NCI-H2081 treated with DMSO at 0.1 percent for 48 hours (cell line): ENCODE data around the gene CFAP20.
"Not testable (repeated sequence)": the region's sequence is repeated elsewhere in the genome, so short reads cannot be mapped to it uniquely, and the experiment has no call there.

Source experiments
- DNase-seq: peaks from one replicate; lab custom pipeline; 2025; lab: John Stamatoyannopoulos, UW

CFAP20 gene

DNA sequence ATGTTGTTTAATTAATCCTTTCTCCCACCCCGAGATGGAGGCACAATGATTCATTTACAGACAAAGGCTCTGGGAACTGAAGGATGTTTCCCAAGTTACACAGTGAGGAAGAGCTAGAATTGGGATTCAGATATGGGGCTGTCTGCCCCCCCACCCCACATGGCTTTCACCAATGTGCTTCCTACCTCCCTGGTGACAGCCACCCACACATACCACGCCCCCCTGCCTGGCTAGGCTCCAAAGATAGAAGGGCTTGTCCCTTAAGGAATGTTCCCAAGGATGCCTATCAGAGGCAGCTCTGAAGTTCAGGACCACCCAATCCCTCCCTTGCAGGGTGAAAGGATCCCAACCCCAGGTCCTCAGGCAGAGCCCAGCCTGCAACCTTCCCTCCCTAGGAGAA lies 32.9 kb downstream of the CFAP20 start:
- no peak for DNase-seq

GRCh38 chr16:58095575-58095960 lies 33.6 kb downstream of the CFAP20 start:
- not testable (repeated sequence) for DNase-seq

GRCh38 chr16:58094791-58095574 lies 34.2 kb downstream of the CFAP20 start:
- no peak for DNase-seq

- no peak for DNase-seq
Observed at GRCh38 chr16:58094026-58094425, 35.2 kb downstream of the CFAP20 start.

DNA sequence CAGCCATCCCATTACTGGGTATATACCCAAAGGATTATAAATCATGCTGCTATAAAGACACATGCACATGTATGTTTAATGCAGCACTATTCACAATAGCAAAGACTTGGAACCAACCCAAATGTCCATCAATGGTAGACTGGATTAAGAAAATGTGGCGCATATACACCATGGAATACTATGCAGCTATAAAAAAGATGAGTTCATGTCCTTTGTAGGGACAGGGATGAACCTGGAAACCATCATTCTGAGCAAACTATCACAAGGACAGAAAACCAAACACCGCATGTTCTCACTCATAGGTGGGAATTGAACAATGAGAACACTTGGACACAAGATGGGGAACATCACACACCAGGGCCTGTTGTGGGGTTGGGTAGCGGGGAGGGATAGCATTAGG lies 38.8 kb downstream of the CFAP20 start:
- DNase-seq: not testable (repeated sequence)

GRCh38 chr16:58088091-58088490 lies 41.1 kb downstream of the CFAP20 start:
- DNase-seq: no peak

DNA sequence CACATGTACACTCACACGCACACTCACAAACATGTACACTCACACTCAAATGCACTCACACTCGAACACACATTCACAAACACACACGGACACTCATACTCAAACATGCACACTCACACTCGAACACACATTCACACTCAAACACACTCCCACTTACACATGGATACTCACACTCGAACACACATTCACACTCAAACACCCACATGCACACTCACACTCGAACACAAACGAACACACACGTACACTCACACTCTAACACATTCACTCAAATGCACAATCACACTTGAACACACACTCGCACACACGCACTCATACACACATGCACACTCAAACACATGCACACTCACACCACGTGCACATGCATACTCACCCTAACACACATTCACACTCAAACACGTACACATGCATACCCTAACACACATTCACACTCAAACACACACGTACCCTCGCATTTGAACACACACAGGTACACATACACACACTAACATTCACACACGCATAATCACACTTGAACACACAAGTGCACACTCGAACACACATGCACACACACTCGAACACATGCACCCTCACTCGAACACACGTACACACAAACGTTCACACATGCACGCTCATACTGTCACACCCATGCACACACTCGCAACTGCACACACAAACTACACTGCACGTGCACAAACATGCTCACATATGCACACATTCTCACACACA lies 41.8 kb downstream of the CFAP20 start:
- no peak for DNase-seq

GRCh38 chr16:58086381-58087208 lies 42.6 kb downstream of the CFAP20 start:
- peak; percentile 26 for DNase-seq

DNA sequence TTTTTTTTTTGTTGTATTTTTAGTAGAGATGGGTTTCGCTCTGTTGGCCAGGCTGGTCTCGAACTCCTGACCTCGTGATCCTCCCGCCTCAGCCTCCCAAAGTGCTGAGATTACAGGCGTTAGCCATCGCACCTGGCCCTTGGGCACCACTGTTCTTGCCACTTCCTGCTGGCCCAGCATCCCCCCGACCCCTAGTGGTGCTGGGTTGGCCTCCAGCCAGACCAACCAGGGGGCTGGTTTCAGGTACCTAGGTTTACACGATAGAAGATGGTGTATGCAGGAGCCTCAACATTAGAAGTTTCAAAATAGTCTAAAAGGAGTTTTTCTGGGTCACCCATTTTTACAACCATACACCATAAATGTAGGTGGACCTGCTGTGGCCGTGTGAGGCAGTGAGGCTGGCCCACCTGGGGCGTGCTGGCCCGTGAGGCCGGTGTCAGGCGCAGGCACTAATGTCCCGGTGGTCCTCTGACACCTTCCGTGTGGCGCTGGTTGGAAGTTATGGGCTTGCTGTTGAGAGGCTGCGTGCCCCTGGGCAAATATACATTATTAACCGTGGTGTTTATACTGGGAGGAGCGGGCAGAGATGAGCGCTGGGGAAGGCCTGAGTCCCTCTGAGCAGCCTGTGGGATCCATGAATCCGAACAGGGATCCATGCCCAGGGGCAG lies 43.5 kb downstream of the CFAP20 start:
- no peak for DNase-seq

DNA sequence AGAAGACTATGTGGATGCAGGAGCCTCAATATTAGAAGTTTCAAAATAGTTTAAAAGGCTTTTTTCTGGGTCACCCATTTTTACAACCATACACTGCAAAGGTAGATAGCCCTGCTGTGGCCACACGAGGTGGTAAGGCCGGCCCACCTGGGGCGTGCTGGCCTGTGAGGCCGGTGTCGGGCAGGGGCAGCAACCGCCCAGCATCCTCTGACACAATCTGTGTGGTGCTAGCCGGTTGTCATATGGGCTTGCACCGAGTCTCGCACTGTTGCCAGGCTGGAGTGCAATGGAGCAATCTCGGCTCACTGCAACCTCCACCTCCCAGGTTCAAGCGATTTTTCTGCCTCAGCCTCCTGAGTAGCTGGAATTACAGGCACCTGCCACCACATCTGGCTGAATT lies 44.0 kb downstream of the CFAP20 start:
- DNase-seq: no peak

- no peak for DNase-seq
Observed at GRCh38 chr16:58084635-58085034, 44.5 kb downstream of the CFAP20 start.

- no peak for DNase-seq
Observed at GRCh38 chr16:58082381-58082780, 46.8 kb downstream of the CFAP20 start.

- not testable (repeated sequence) for DNase-seq
Observed at GRCh38 chr16:58080657-58081056, 48.5 kb downstream of the CFAP20 start.

DNA sequence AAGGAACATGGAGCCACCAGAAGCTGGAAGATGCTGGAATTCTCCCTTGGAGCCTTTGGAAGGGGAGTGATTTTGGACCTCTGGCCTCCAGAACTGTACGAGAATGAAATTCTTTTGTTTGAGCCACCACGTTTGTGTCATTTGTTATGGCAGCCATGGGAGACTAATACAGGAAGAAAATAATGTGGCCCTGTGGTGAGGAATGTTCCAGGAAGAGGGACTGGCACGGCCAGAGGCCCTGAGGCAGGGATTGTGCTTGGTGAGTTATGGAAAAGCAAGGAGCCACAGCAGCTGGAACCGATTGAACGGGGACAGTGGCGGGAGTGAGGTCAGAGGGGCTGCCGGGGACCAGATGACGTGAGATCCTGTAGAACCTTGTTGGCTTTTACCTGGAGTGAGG lies 51.4 kb downstream of the CFAP20 start:
- no peak for DNase-seq

DNA sequence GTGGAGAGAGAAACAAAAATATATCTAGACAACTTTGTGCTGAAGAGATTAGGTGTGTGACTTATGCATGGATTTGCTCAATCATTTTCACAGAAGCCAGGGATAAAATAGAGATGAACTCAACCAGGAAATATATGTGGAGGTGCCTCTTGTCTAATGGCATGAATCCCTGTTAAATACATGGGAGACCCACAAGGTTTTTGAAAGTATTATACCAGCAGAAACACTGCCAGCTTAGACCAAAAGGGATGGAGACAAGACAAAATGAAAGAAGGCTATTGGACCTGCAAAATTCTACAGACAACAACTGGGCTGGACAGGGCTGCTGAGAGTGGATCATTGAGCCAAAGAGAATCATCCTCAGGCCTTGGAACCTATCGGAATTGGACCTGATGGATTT lies 52.7 kb downstream of the CFAP20 start:
- no peak for DNase-seq

DNA sequence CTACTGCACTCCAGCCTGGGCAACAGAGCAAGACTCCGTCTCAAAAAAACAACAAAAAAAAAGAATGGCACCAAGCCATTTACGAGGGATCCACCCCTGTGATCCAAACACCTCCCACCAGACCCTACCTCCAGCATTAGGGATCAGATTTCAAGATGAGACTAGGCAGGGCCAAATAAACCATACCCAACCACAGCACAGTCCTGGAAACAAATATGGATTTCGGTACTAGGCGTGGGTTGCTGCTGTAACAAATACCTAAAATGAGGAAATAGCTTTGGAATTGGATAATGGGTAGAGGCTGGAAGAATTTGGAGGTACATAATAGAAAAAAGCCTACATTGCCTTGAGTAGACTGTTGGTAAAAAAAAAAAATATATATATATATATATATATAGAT lies 54.5 kb downstream of the CFAP20 start:
- no peak for DNase-seq

DNA sequence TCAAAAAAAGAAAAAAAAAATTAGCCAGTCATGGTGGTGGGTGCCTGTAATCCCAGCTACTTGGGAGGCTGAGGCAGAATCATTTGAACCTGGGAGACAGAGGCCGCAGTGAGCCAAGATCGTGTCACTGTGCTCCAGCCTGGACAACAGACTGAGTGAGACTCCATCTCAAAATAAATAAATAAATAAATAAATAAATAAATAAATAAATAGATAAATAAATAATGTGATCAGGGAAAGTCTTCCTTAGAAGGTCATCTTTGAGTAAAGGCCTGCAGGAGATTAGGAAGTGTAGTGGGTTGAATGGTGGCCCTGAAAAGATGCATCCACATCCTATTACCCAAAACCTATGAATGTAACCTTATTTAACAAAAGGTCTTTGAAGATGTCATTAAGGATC lies 56.1 kb downstream of the CFAP20 start:
- DNase-seq: not testable (repeated sequence)

DNA sequence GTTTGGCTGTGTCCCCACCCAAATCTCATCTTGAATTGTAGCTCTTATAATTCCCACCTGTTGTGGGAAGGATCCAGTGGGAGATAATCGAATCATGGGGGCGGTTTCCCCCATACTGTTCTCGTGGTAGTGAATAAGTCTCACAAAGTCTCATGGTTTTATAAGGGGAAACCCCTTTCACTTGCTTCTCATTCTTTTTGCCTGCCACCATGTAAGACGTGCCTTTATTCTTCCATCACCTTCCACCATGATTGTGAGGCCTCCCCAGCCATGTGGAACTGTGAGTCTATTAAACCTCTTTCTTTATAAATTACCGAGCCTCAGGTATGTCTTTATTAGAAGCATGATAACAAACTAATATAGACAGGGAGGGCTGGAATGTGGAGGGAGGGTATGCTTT lies 57.0 kb downstream of the CFAP20 start:
- not testable (repeated sequence) for DNase-seq

DNA sequence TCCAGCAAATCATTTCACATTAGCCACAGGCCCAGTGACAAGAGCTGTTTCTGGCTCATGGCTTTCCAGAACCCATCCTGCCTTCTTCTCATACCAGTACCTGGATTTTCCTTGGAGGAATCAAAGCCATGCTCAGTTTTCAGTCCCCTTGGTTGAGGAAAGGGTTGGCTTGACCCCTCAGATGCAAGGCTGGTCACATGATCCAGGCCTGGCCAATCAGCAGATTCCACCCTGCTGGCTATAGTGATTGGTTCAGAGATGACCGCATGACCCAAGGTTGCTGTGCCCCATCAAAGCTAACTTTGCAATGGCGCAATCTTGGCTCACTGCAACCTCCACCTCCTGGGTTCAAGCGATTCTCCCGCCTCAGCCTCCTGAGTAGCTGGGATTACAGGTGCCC lies 58.6 kb downstream of the CFAP20 start:
- DNase-seq: no peak
